GM12891 (cell line): ENCODE measurements around the gene CREB5.
A peak's percentile ranks its signal among the peaks of the same experiment; 100 is the strongest.
"Not testable (repeated sequence)": the region's sequence is repeated elsewhere in the genome, so short reads cannot be mapped to it uniquely, and the experiment has no call there.

Experiments used
- DNase-seq: peaks from one replicate; pipeline ENCODE4 v3.0.0; 2011; ENCODE audit warnings: low spot score; ENCODE audit not compliant: insufficient read length
- FAIRE-seq: peaks from 2 replicates; lab custom pipeline; 2011; peaks lifted over from hg19 to GRCh38; lab: Jason Lieb, UNC
- PAX5 ChIP-seq: IDR thresholded peaks from 2 replicates; pipeline ENCODE4 v1.6.1; 2011; ENCODE audit warnings: low read length, moderate library complexity, mild to moderate bottlenecking; ENCODE audit not compliant: insufficient read depth, severe bottlenecking
- POLR2A ChIP-seq: IDR thresholded peaks from 2 replicates; pipeline ENCODE4 v1.6.1; 2011; ENCODE audit warnings: low read depth, low read length, control low read depth
- POLR2AphosphoS5 ChIP-seq: IDR thresholded peaks from 2 replicates; pipeline ENCODE4 v1.6.1; 2011; ENCODE audit warnings: low read depth, low read length, control low read depth
- POU2F2 ChIP-seq: IDR thresholded peaks from 2 replicates; pipeline ENCODE4 v1.6.1; 2011; ENCODE audit warnings: low read depth, mild to moderate bottlenecking, control low read depth, low read length, moderate library complexity
- SPI1 ChIP-seq: IDR thresholded peaks from 2 replicates; pipeline ENCODE4 v1.6.1; 2011; ENCODE audit warnings: low read depth, low read length, control low read depth
- TAF1 ChIP-seq: IDR thresholded peaks from 2 replicates; pipeline ENCODE4 v1.6.1; 2011; ENCODE audit warnings: low read depth, low read length, control low read depth

CREB5 gene

GRCh38 chr7:28605427-28606085 is 193.2 kb downstream of the CREB5 start:
- TF ChIP-seq TAF1 = no peak
- no peak for TF ChIP-seq POLR2AphosphoS5
- no peak for TF ChIP-seq POU2F2
- TF ChIP-seq POLR2A = no peak
- TF ChIP-seq SPI1 = no peak
- TF ChIP-seq PAX5 = no peak
- no peak for DNase-seq
- FAIRE-seq = no peak

GRCh38 chr7:28606421-28606820 is 194.1 kb downstream of the CREB5 start:
- DNase-seq = no peak
- TF ChIP-seq SPI1 (no peak), POLR2AphosphoS5 (no peak), POU2F2 (no peak), PAX5 (no peak)
- FAIRE-seq = no peak

- TF ChIP-seq POLR2A (no peak), POU2F2 (no peak), SPI1 (no peak), TAF1 (no peak), PAX5 (no peak), POLR2AphosphoS5 (no peak)
- no peak for FAIRE-seq
These were observed 195.5 kb downstream of the CREB5 start for GRCh38 chr7:28607855-28608193.

GRCh38 chr7:28608237-28608656 is 195.9 kb downstream of the CREB5 start:
- DNase-seq = no peak
- no peak for FAIRE-seq
- TF ChIP-seq POU2F2 (no peak), SPI1 (no peak), POLR2A (no peak), PAX5 (no peak), POLR2AphosphoS5 (no peak), TAF1 (no peak)

More at GRCh38 chr7:28607855-28608193, 195.5 kb downstream of the CREB5 start:
- no peak for DNase-seq

GRCh38 chr7:28608731-28609130 is 196.4 kb downstream of the CREB5 start:
- DNase-seq = no peak
- no peak for TF ChIP-seq POLR2A
- TF ChIP-seq SPI1 = no peak
- TF ChIP-seq POU2F2 = no peak
- no peak for TF ChIP-seq PAX5
- TF ChIP-seq TAF1 = no peak
- TF ChIP-seq POLR2AphosphoS5 = no peak
- no peak for FAIRE-seq

GRCh38 chr7:28609608-28610007 is 197.3 kb downstream of the CREB5 start:
- TF ChIP-seq POLR2A (no peak), POU2F2 (no peak), SPI1 (no peak), POLR2AphosphoS5 (no peak), TAF1 (no peak), PAX5 (no peak)
- FAIRE-seq = no peak

GRCh38 chr7:28611399-28611897 is 199.1 kb downstream of the CREB5 start:
- DNase-seq, FAIRE-seq: not testable (repeated sequence)

More at GRCh38 chr7:28609608-28610007, 197.3 kb downstream of the CREB5 start:
- DNase-seq = no peak

- no peak for FAIRE-seq
- DNase-seq = no peak
These were observed 200.9 kb downstream of the CREB5 start for GRCh38 chr7:28613262-28613661.

GRCh38 chr7:28615091-28615490 is 202.8 kb downstream of the CREB5 start:
- no peak for DNase-seq
- no peak for FAIRE-seq
- TF ChIP-seq PAX5 (no peak), POU2F2 (no peak), TAF1 (no peak), SPI1 (no peak), POLR2AphosphoS5 (no peak), POLR2A (no peak)

More at GRCh38 chr7:28613262-28613661, 200.9 kb downstream of the CREB5 start:
- no peak for TF ChIP-seq PAX5
- 0 out of 2 replicates have a peak, but pooled peaks have one; percentile 7 for TF ChIP-seq POLR2AphosphoS5

- DNase-seq (no peak), FAIRE-seq (no peak)
- no peak for TF ChIP-seq POLR2AphosphoS5
- TF ChIP-seq POLR2A = no peak
- TF ChIP-seq PAX5 = no peak
- TF ChIP-seq POU2F2 = no peak
- no peak for TF ChIP-seq SPI1
- TF ChIP-seq TAF1 = no peak
These were observed 205.1 kb downstream of the CREB5 start for GRCh38 chr7:28617308-28617880.
